Measurements from ENCODE around the gene NDUFB7.

- TF ChIP-seq, protein P1, sequence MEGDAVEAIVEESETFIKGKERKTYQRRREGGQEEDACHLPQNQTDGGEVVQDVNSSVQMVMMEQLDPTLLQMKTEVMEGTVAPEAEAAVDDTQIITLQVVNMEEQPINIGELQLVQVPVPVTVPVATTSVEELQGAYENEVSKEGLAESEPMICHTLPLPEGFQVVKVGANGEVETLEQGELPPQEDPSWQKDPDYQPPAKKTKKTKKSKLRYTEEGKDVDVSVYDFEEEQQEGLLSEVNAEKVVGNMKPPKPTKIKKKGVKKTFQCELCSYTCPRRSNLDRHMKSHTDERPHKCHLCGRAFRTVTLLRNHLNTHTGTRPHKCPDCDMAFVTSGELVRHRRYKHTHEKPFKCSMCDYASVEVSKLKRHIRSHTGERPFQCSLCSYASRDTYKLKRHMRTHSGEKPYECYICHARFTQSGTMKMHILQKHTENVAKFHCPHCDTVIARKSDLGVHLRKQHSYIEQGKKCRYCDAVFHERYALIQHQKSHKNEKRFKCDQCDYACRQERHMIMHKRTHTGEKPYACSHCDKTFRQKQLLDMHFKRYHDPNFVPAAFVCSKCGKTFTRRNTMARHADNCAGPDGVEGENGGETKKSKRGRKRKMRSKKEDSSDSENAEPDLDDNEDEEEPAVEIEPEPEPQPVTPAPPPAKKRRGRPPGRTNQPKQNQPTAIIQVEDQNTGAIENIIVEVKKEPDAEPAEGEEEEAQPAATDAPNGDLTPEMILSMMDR (IDR thresholded peaks at IDR 0.05), result no peak
- TF ChIP-seq POLR2A (IDR thresholded peaks at IDR 0.05), result no peak
Measured at GRCh38 chr19:14565765-14566711, 5.8 kb downstream of the NDUFB7 start.
